ENCODE measurements around the gene PDE7B. TPM values are rescaled to one million over a fixed set of nuclear protein-coding genes. Genes with fewer than 3 reads are reported as not detected.

Gene PDE7B
- total RNA-seq, 1 donor from 2014 or later = 5.4 TPM

GRCh38 chr6:136022224-136022874 lies 170.8 kb downstream of the PDE7B start:
- no peak for DNase-seq (ENCODE audit: low spot score)

GRCh38 chr6:136024711-136025110 lies 173.2 kb downstream of the PDE7B start:
- no peak for DNase-seq (ENCODE audit: low spot score)

- DNase-seq (ENCODE audit: low spot score) = no peak
Observed at GRCh38 chr6:136025736-136026135, 174.2 kb downstream of the PDE7B start.

GRCh38 chr6:136030131-136030530 lies 178.6 kb downstream of the PDE7B start:
- no peak for DNase-seq (ENCODE audit: low spot score)

- DNase-seq (ENCODE audit: low spot score) = no peak
Observed at GRCh38 chr6:136031982-136032381, 180.5 kb downstream of the PDE7B start.

- DNase-seq (ENCODE audit: low spot score) = no peak
Observed at GRCh38 chr6:136033416-136033815, 181.9 kb downstream of the PDE7B start.

GRCh38 chr6:136034422-136034821 lies 182.9 kb downstream of the PDE7B start:
- no peak for DNase-seq (ENCODE audit: low spot score)

- no peak for DNase-seq (ENCODE audit: low spot score)
Observed at GRCh38 chr6:136035378-136036070, 184.0 kb downstream of the PDE7B start.

GRCh38 chr6:136036071-136036380 lies 184.5 kb downstream of the PDE7B start:
- no peak for DNase-seq (ENCODE audit: low spot score)

GRCh38 chr6:136036601-136037000 lies 185.1 kb downstream of the PDE7B start:
- DNase-seq (ENCODE audit: low spot score) = no peak

- no peak for DNase-seq (ENCODE audit: low spot score)
Observed at GRCh38 chr6:136037242-136037875, 185.9 kb downstream of the PDE7B start.

GRCh38 chr6:136037876-136038460 lies 186.5 kb downstream of the PDE7B start:
- no peak for DNase-seq (ENCODE audit: low spot score)

GRCh38 chr6:136038531-136038930 lies 187.0 kb downstream of the PDE7B start:
- no peak for DNase-seq (ENCODE audit: low spot score)

- no peak for DNase-seq (ENCODE audit: low spot score)
Observed at GRCh38 chr6:136039185-136039584, 187.7 kb downstream of the PDE7B start.

- DNase-seq (ENCODE audit: low spot score) = no peak
Observed at GRCh38 chr6:136050475-136050874, 199.0 kb downstream of the PDE7B start.

GRCh38 chr6:136051140-136051775 lies 199.8 kb downstream of the PDE7B start:
- DNase-seq (ENCODE audit: low spot score) = no peak

- DNase-seq (ENCODE audit: low spot score) = no peak
Observed at GRCh38 chr6:136052031-136052430, 200.5 kb downstream of the PDE7B start.

GRCh38 chr6:136058852-136059251 lies 207.4 kb downstream of the PDE7B start:
- DNase-seq (ENCODE audit: low spot score) = no peak

GRCh38 chr6:136059308-136059707 lies 207.8 kb downstream of the PDE7B start:
- DNase-seq (ENCODE audit: low spot score) = no peak

GRCh38 chr6:136060052-136060451 lies 208.6 kb downstream of the PDE7B start:
- DNase-seq (ENCODE audit: low spot score) = no peak

GRCh38 chr6:136060759-136061158 lies 209.3 kb downstream of the PDE7B start:
- DNase-seq (ENCODE audit: low spot score) = no peak

GRCh38 chr6:136061701-136062100 lies 210.2 kb downstream of the PDE7B start:
- no peak for DNase-seq (ENCODE audit: low spot score)
